GM23338 (cell line): ENCODE results near the gene JUP. TPM values are rescaled to one million over a fixed set of nuclear protein-coding genes. Genes with fewer than 3 reads are reported as not detected.

Experiments used
- ATAC-seq: fragments of 200-7000 bp; cut with Tn5 transposase; 3 replicates; pipeline ENCODE4 v1.9.1; 2020
- DNase-seq: peaks from one replicate; pipeline ENCODE4 v3.0.0-alpha.2; 2015; ENCODE audit warnings: low spot score
- H2AFZ ChIP-seq: fragments of 200-600 bp; sonication (generic); 2 replicates; pipeline ENCODE4 v1.8.0; 2016; ENCODE audit warnings: antibody characterized with exemption, mild to moderate bottlenecking, moderate library complexity
- H3F3A ChIP-seq: fragments of 200-600 bp; sonication (generic); replicated peaks from 2 replicates; pipeline ENCODE4 v1.8.0; 2017; ENCODE audit warnings: antibody characterized with exemption, mixed run types, low read depth
- H3K27ac ChIP-seq: fragments of 200-600 bp; sonication (generic); 2 replicates; pipeline ENCODE4 v1.6.1; 2016; ENCODE audit warnings: low read depth
- H3K27me3 ChIP-seq: fragments of 200-600 bp; sonication (generic); 2 replicates; pipeline ENCODE4 v1.8.0; 2016; ENCODE audit warnings: mild to moderate bottlenecking, mixed run types, moderate library complexity; ENCODE audit not compliant: insufficient read depth
- H3K36me3 ChIP-seq: fragments of 200-600 bp; sonication (generic); 2 replicates; pipeline ENCODE4 v1.8.0; 2016; ENCODE audit warnings: mild to moderate bottlenecking; ENCODE audit not compliant: insufficient read depth
- H3K4me1 ChIP-seq: fragments of 200-600 bp; sonication (generic); 2 replicates; pipeline ENCODE4 v1.8.0; 2016; ENCODE audit warnings: mild to moderate bottlenecking, moderate library complexity; ENCODE audit not compliant: insufficient read depth
- H3K4me2 ChIP-seq: fragments of 200-600 bp; sonication (generic); 2 replicates; pipeline ENCODE4 v1.7.1; 2017; ENCODE audit warnings: mixed run types
- H3K4me3 ChIP-seq: fragments of 200-600 bp; sonication (generic); 2 replicates; pipeline ENCODE4 v1.6.1; 2016; ENCODE audit warnings: mixed run types
- H3K79me2 ChIP-seq: fragments of 200-600 bp; sonication (generic); replicated peaks from 2 replicates; pipeline ENCODE4 v1.8.0; 2017; ENCODE audit warnings: mild to moderate bottlenecking; ENCODE audit not compliant: insufficient read depth
- H3K9me2 ChIP-seq: fragments of 200-600 bp; sonication (generic); 2 replicates; pipeline ENCODE4 v1.8.0; 2017; ENCODE audit not compliant: insufficient read depth
- H4K20me1 ChIP-seq: fragments of 200-600 bp; sonication (generic); replicated peaks from 2 replicates; pipeline ENCODE4 v1.8.0; 2017; ENCODE audit warnings: mild to moderate bottlenecking; ENCODE audit not compliant: insufficient read depth
- H3K27ac Mint-ChIP-seq: 2 replicates; pipeline ENCODE4 v1.8.0; 2020; ENCODE audit warnings: inconsistent platforms, mild to moderate bottlenecking, moderate library complexity, mixed read lengths
- H3K27me3 Mint-ChIP-seq: 3 replicates; pipeline ENCODE4 v1.8.0; 2022; ENCODE audit warnings: low read depth, mild to moderate bottlenecking, moderate library complexity, mixed read lengths, inconsistent platforms; ENCODE audit not compliant: insufficient read depth, poor library complexity
- H3K36me3 Mint-ChIP-seq: 3 replicates; pipeline ENCODE4 v1.8.0; 2021; ENCODE audit warnings: low read depth, mild to moderate bottlenecking, inconsistent platforms, moderate library complexity, mixed read lengths
- H3K4me1 Mint-ChIP-seq: 3 replicates; pipeline ENCODE4 v1.8.0; 2020; ENCODE audit warnings: mild to moderate bottlenecking, inconsistent platforms, mixed read lengths
- H3K4me3 Mint-ChIP-seq: 3 replicates; pipeline ENCODE4 v1.8.0; 2021; ENCODE audit warnings: moderate library complexity, mild to moderate bottlenecking, inconsistent platforms, mixed read lengths
- H3K9me3 Mint-ChIP-seq: 3 replicates; pipeline ENCODE4 v1.8.0; 2020; ENCODE audit warnings: moderate library complexity, mild to moderate bottlenecking, inconsistent platforms, mixed read lengths
- CREB1 ChIP-seq: fragments of 250-450 bp; sonication (Bioruptor Pico); IDR thresholded peaks from 2 replicates; pipeline ENCODE4 v1.5.0; 2020; ENCODE audit warnings: low read depth, mild to moderate bottlenecking, moderate library complexity
- EZH2 ChIP-seq: fragments of 200-600 bp; sonication (generic); IDR thresholded peaks from one replicate; pipeline ENCODE4 v1.8.0; 2017; ENCODE audit warnings: antibody characterized with exemption, mild to moderate bottlenecking, low read depth; ENCODE audit not compliant: unreplicated experiment
- EZH2phosphoT487 ChIP-seq: fragments of 200-600 bp; sonication (generic); IDR thresholded peaks from one replicate; pipeline ENCODE4 v1.8.1; 2018; ENCODE audit warnings: antibody characterized with exemption; ENCODE audit not compliant: unreplicated experiment
- JUNB ChIP-seq: IDR thresholded peaks from one replicate; pipeline ENCODE4 v1.6.1; 2016; ENCODE audit warnings: antibody characterized with exemption; ENCODE audit not compliant: unreplicated experiment
- NANOG ChIP-seq: IDR thresholded peaks from 2 replicates; pipeline ENCODE4 v1.6.1; 2016; ENCODE audit warnings: antibody characterized with exemption, borderline replicate concordance
- POLR2AphosphoS5 ChIP-seq: IDR thresholded peaks from 2 replicates; pipeline ENCODE4 v1.6.1; 2016; ENCODE audit warnings: antibody characterized with exemption, low read depth
- STAT1 ChIP-seq: IDR thresholded peaks from one replicate; pipeline ENCODE4 v1.6.1; 2016; ENCODE audit warnings: antibody characterized with exemption; ENCODE audit not compliant: unreplicated experiment
- ZNF114 ChIP-seq: fragments of 250-450 bp; sonication (Bioruptor Pico); IDR thresholded peaks from 2 replicates; pipeline ENCODE4 v1.5.0; 2020; ENCODE audit warnings: mild to moderate bottlenecking, moderate library complexity
- ZNF331 ChIP-seq: fragments of 250-450 bp; sonication (Bioruptor Pico); IDR thresholded peaks from 2 replicates; pipeline ENCODE4 v1.5.0; 2020; ENCODE audit warnings: low read depth, mild to moderate bottlenecking, moderate library complexity
- polyA plus RNA-seq: library from polyadenylated mRNA; unstranded; fragments of >200 nt; fragmentation: Nextera tagmentation; extraction: Ambion mirVana; gene quantifications from 2 replicates; pipeline ENCODE4 v1.2.1, GENCODE V29; 2016
- total RNA-seq: library from RNA; depleted of rRNA; stranded (reverse); fragments of >200 nt; shearing (Covaris generic); gene quantifications from 2 replicates; pipeline ENCODE4 v1.2.3, GENCODE V29; 2014
- TF ChIP-seq, protein P1 (sequence below): IDR thresholded peaks from 2 replicates; pipeline ENCODE4 v1.6.1; 2016; ENCODE audit warnings: antibody characterized with exemption
- TF ChIP-seq, protein P2 (sequence below), 2 experiments: fragments of 200-600 bp in 1 of 2; sonication (generic) in 1 of 2; conservative IDR thresholded peaks; 2 replicates each; pipeline versions ENCODE4 v1.5.1 to v1.6.1; 2016 to 2017; ENCODE audit warnings: antibody characterized with exemption in 2 of 2, low read depth in 2 of 2, mild to moderate bottlenecking in 2 of 2, moderate library complexity in 1 of 2
- TF ChIP-seq, protein P3 (sequence below): fragments of 250-450 bp; sonication (Bioruptor Pico); IDR thresholded peaks from 2 replicates; pipeline ENCODE4 v1.5.0; 2020; ENCODE audit warnings: mild to moderate bottlenecking, moderate library complexity
- TF ChIP-seq, protein P4 (sequence below): IDR thresholded peaks from one replicate; pipeline ENCODE4 v1.6.1; 2018; ENCODE audit warnings: antibody characterized with exemption; ENCODE audit not compliant: unreplicated experiment

Gene JUP
- total and polyA plus RNA-seq, 2 experiments from 2014 or later, result 45.5 to 177 TPM

DNA sequence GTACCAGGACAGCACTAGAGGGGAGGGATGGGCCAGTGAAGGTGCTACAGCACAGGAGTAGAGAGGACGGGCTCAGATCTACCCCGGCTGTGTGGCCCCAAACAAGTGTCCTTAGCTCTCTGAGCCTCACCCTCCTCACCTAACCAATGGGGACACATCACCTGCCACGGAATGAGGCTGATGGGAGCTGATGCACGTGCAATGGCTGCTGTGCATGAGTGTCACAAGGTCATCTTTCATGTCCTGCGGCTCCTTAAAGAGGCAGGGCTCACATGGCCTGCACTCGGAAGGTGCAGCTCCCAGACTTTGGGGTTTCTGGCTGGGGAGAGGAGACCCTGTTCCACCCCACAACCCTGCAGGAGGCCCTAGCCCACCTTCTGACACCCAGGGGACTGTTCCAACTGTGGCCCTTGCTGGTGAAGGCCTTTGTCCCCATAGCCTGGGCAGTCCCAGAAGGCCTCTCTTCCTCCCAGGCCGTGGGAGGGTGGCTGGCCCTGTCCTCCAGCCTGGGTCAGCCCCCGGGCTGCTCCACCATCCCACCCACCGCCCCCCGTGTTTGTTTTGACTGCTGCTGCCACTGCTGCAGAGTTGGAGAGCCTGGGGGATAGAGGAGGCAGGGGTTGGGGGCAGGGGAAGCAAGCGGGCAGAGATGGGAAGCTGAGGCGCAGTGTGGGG lies 62.6 kb downstream of the JUP start:
- Mint-ChIP-seq H3K27ac (no peak overlapping the region), H3K4me1 (peaks cover 13% of the 10 kb centered on the region), H3K4me3 (no peak overlapping the region), H3K9me3 (peaks cover 3% of the 10 kb centered on the region; the same call in 1 of the 3 replicates), H3K36me3 (no peaks in the 10 kb centered on the region; the same call in 2 of the 3 replicates), H3K27me3 (peaks cover 19% of the 10 kb centered on the region)
- no peak overlapping the region for H3K27ac ChIP-seq
- no peaks in the 10 kb centered on the region for H3K36me3 ChIP-seq
- TF ChIP-seq, protein P1, sequence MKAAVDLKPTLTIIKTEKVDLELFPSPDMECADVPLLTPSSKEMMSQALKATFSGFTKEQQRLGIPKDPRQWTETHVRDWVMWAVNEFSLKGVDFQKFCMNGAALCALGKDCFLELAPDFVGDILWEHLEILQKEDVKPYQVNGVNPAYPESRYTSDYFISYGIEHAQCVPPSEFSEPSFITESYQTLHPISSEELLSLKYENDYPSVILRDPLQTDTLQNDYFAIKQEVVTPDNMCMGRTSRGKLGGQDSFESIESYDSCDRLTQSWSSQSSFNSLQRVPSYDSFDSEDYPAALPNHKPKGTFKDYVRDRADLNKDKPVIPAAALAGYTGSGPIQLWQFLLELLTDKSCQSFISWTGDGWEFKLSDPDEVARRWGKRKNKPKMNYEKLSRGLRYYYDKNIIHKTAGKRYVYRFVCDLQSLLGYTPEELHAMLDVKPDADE, result no peak
- TF ChIP-seq CREB1, result no peak
- TF ChIP-seq, protein P2, sequence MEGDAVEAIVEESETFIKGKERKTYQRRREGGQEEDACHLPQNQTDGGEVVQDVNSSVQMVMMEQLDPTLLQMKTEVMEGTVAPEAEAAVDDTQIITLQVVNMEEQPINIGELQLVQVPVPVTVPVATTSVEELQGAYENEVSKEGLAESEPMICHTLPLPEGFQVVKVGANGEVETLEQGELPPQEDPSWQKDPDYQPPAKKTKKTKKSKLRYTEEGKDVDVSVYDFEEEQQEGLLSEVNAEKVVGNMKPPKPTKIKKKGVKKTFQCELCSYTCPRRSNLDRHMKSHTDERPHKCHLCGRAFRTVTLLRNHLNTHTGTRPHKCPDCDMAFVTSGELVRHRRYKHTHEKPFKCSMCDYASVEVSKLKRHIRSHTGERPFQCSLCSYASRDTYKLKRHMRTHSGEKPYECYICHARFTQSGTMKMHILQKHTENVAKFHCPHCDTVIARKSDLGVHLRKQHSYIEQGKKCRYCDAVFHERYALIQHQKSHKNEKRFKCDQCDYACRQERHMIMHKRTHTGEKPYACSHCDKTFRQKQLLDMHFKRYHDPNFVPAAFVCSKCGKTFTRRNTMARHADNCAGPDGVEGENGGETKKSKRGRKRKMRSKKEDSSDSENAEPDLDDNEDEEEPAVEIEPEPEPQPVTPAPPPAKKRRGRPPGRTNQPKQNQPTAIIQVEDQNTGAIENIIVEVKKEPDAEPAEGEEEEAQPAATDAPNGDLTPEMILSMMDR (conservative IDR thresholded peaks at IDR 0.05; ENCODE audit: low read depth in 2 of 2), result no peak
- TF ChIP-seq EZH2phosphoT487, result no peak
- TF ChIP-seq EZH2, result no peak
- no peak for TF ChIP-seq JUNB
- TF ChIP-seq STAT1, result no peak
- no peak for TF ChIP-seq NANOG
- no peak for TF ChIP-seq ZNF331
- TF ChIP-seq, protein P3, sequence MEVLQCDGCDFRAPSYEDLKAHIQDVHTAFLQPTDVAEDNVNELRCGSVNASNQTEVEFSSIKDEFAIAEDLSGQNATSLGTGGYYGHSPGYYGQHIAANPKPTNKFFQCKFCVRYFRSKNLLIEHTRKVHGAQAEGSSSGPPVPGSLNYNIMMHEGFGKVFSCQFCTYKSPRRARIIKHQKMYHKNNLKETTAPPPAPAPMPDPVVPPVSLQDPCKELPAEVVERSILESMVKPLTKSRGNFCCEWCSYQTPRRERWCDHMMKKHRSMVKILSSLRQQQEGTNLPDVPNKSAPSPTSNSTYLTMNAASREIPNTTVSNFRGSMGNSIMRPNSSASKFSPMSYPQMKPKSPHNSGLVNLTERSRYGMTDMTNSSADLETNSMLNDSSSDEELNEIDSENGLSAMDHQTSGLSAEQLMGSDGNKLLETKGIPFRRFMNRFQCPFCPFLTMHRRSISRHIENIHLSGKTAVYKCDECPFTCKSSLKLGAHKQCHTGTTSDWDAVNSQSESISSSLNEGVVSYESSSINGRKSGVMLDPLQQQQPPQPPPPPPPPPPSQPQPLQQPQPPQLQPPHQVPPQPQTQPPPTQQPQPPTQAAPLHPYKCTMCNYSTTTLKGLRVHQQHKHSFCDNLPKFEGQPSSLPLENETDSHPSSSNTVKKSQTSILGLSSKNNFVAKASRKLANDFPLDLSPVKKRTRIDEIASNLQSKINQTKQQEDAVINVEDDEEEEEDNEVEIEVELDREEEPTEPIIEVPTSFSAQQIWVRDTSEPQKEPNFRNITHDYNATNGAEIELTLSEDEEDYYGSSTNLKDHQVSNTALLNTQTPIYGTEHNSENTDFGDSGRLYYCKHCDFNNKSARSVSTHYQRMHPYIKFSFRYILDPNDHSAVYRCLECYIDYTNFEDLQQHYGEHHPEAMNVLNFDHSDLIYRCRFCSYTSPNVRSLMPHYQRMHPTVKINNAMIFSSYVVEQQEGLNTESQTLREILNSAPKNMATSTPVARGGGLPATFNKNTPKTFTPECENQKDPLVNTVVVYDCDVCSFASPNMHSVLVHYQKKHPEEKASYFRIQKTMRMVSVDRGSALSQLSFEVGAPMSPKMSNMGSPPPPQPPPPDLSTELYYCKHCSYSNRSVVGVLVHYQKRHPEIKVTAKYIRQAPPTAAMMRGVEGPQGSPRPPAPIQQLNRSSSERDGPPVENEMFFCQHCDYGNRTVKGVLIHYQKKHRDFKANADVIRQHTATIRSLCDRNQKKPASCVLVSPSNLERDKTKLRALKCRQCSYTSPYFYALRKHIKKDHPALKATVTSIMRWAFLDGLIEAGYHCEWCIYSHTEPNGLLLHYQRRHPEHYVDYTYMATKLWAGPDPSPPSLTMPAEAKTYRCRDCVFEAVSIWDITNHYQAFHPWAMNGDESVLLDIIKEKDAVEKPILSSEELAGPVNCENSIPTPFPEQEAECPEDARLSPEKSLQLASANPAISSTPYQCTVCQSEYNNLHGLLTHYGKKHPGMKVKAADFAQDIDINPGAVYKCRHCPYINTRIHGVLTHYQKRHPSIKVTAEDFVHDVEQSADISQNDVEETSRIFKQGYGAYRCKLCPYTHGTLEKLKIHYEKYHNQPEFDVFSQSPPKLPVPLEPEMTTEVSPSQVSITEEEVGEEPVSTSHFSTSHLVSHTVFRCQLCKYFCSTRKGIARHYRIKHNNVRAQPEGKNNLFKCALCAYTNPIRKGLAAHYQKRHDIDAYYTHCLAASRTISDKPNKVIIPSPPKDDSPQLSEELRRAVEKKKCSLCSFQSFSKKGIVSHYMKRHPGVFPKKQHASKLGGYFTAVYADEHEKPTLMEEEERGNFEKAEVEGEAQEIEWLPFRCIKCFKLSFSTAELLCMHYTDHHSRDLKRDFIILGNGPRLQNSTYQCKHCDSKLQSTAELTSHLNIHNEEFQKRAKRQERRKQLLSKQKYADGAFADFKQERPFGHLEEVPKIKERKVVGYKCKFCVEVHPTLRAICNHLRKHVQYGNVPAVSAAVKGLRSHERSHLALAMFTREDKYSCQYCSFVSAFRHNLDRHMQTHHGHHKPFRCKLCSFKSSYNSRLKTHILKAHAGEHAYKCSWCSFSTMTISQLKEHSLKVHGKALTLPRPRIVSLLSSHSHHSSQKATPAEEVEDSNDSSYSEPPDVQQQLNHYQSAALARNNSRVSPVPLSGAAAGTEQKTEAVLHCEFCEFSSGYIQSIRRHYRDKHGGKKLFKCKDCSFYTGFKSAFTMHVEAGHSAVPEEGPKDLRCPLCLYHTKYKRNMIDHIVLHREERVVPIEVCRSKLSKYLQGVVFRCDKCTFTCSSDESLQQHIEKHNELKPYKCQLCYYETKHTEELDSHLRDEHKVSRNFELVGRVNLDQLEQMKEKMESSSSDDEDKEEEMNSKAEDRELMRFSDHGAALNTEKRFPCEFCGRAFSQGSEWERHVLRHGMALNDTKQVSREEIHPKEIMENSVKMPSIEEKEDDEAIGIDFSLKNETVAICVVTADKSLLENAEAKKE (CRISPR knock-in tag), result no peak
- no peak for TF ChIP-seq ZNF114
- TF ChIP-seq POLR2AphosphoS5, result no peak
- TF ChIP-seq, protein P4, sequence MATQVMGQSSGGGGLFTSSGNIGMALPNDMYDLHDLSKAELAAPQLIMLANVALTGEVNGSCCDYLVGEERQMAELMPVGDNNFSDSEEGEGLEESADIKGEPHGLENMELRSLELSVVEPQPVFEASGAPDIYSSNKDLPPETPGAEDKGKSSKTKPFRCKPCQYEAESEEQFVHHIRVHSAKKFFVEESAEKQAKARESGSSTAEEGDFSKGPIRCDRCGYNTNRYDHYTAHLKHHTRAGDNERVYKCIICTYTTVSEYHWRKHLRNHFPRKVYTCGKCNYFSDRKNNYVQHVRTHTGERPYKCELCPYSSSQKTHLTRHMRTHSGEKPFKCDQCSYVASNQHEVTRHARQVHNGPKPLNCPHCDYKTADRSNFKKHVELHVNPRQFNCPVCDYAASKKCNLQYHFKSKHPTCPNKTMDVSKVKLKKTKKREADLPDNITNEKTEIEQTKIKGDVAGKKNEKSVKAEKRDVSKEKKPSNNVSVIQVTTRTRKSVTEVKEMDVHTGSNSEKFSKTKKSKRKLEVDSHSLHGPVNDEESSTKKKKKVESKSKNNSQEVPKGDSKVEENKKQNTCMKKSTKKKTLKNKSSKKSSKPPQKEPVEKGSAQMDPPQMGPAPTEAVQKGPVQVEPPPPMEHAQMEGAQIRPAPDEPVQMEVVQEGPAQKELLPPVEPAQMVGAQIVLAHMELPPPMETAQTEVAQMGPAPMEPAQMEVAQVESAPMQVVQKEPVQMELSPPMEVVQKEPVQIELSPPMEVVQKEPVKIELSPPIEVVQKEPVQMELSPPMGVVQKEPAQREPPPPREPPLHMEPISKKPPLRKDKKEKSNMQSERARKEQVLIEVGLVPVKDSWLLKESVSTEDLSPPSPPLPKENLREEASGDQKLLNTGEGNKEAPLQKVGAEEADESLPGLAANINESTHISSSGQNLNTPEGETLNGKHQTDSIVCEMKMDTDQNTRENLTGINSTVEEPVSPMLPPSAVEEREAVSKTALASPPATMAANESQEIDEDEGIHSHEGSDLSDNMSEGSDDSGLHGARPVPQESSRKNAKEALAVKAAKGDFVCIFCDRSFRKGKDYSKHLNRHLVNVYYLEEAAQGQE, result no peak
- H3K4me2 ChIP-seq, result no peak overlapping the region
- no peaks in the 10 kb centered on the region for H3F3A ChIP-seq
- no peak for DNase-seq
- no peak overlapping the region for H2AFZ ChIP-seq
- no peaks in the 10 kb centered on the region for H3K27me3 ChIP-seq
- no peak overlapping the region for H3K4me3 ChIP-seq
- no peaks in the 10 kb centered on the region for H3K9me2 ChIP-seq
- H3K79me2 ChIP-seq, result no peaks in the 10 kb centered on the region
- no peaks in the 10 kb centered on the region for H4K20me1 ChIP-seq
- no peak for ATAC-seq
- no peaks in the 10 kb centered on the region for H3K4me1 ChIP-seq
